ENCODE data around the gene COL25A1.
"Not testable (repeated sequence)": the region's sequence is repeated elsewhere in the genome, so short reads cannot be mapped to it uniquely, and the experiment has no call there.

Gene COL25A1

GRCh38 chr4:109108215-109108614, 194.2 kb downstream of the COL25A1 start:
- in situ Hi-C loops (cut with HindIII; ENCODE audit: low pct_ligation_motif_present, low pct_unique_long_range_greater_than_20kb, low sequenced_read_pairs); DNase-seq: not testable (repeated sequence)

GRCh38 chr4:109094056-109094455, 208.4 kb downstream of the COL25A1 start:
- in situ Hi-C loops (cut with HindIII; ENCODE audit: low pct_ligation_motif_present, low pct_unique_long_range_greater_than_20kb, low sequenced_read_pairs), result no loop called here
- DNase-seq, result no peak

- DNase-seq, result no peak
- in situ Hi-C loops (cut with HindIII; ENCODE audit: low pct_ligation_motif_present, low pct_unique_long_range_greater_than_20kb, low sequenced_read_pairs), result no loop called here
Observed at GRCh38 chr4:109091727-109092409, 210.6 kb downstream of the COL25A1 start.

GRCh38 chr4:109083911-109084310, 218.5 kb downstream of the COL25A1 start:
- no peak for DNase-seq
- in situ Hi-C loops (cut with HindIII; ENCODE audit: low pct_ligation_motif_present, low pct_unique_long_range_greater_than_20kb, low sequenced_read_pairs), result no loop called here

GRCh38 chr4:109079731-109080130, 222.7 kb downstream of the COL25A1 start:
- no peak for DNase-seq
- in situ Hi-C loops (cut with HindIII; ENCODE audit: low pct_ligation_motif_present, low pct_unique_long_range_greater_than_20kb, low sequenced_read_pairs), result no loop called here

GRCh38 chr4:109079201-109079600, 223.3 kb downstream of the COL25A1 start:
- in situ Hi-C loops (cut with HindIII; ENCODE audit: low pct_ligation_motif_present, low pct_unique_long_range_greater_than_20kb, low sequenced_read_pairs), result no loop called here
- DNase-seq, result no peak

GRCh38 chr4:109078724-109079123, 223.7 kb downstream of the COL25A1 start:
- in situ Hi-C loops (cut with HindIII; ENCODE audit: low pct_ligation_motif_present, low pct_unique_long_range_greater_than_20kb, low sequenced_read_pairs), result no loop called here

GRCh38 chr4:109077505-109077904, 225.0 kb downstream of the COL25A1 start:
- DNase-seq, result no peak
- in situ Hi-C loops (cut with HindIII; ENCODE audit: low pct_ligation_motif_present, low pct_unique_long_range_greater_than_20kb, low sequenced_read_pairs), result no loop called here

More at GRCh38 chr4:109078724-109079123, 223.7 kb downstream of the COL25A1 start:
- DNase-seq, result no peak

- in situ Hi-C loops (cut with HindIII; ENCODE audit: low pct_ligation_motif_present, low pct_unique_long_range_greater_than_20kb, low sequenced_read_pairs); DNase-seq: not testable (repeated sequence)
Observed at GRCh38 chr4:109076709-109077108, 225.7 kb downstream of the COL25A1 start.

GRCh38 chr4:109075621-109076020, 226.8 kb downstream of the COL25A1 start:
- in situ Hi-C loops (cut with HindIII; ENCODE audit: low pct_ligation_motif_present, low pct_unique_long_range_greater_than_20kb, low sequenced_read_pairs), result no loop called here
- DNase-seq, result no peak

- in situ Hi-C loops (cut with HindIII; ENCODE audit: low pct_ligation_motif_present, low pct_unique_long_range_greater_than_20kb, low sequenced_read_pairs), result no loop called here
- no peak for DNase-seq
Observed at GRCh38 chr4:109072595-109072994, 229.9 kb downstream of the COL25A1 start.

- in situ Hi-C loops (cut with HindIII; ENCODE audit: low pct_ligation_motif_present, low pct_unique_long_range_greater_than_20kb, low sequenced_read_pairs); DNase-seq: not testable (repeated sequence)
Observed at GRCh38 chr4:109070677-109071076, 231.8 kb downstream of the COL25A1 start.

GRCh38 chr4:109067508-109068235, 234.8 kb downstream of the COL25A1 start:
- in situ Hi-C loops (cut with HindIII; ENCODE audit: low pct_ligation_motif_present, low pct_unique_long_range_greater_than_20kb, low sequenced_read_pairs), result no loop called here
- DNase-seq, result no peak

- no peak for DNase-seq
- in situ Hi-C loops (cut with HindIII; ENCODE audit: low pct_ligation_motif_present, low pct_unique_long_range_greater_than_20kb, low sequenced_read_pairs), result no loop called here
Observed at GRCh38 chr4:109065006-109065405, 237.5 kb downstream of the COL25A1 start.

GRCh38 chr4:109053257-109053656, 249.2 kb downstream of the COL25A1 start:
- no peak for DNase-seq
- in situ Hi-C loops (cut with HindIII; ENCODE audit: low pct_ligation_motif_present, low pct_unique_long_range_greater_than_20kb, low sequenced_read_pairs), result no loop called here

- DNase-seq, result no peak
- in situ Hi-C loops (cut with HindIII; ENCODE audit: low pct_ligation_motif_present, low pct_unique_long_range_greater_than_20kb, low sequenced_read_pairs), result no loop called here
Observed at GRCh38 chr4:109052821-109053220, 249.6 kb downstream of the COL25A1 start.

GRCh38 chr4:109051054-109051453, 251.4 kb downstream of the COL25A1 start:
- in situ Hi-C loops (cut with HindIII; ENCODE audit: low pct_ligation_motif_present, low pct_unique_long_range_greater_than_20kb, low sequenced_read_pairs), result no loop called here
- no peak for DNase-seq

GRCh38 chr4:109049926-109050325, 252.5 kb downstream of the COL25A1 start:
- in situ Hi-C loops (cut with HindIII; ENCODE audit: low pct_ligation_motif_present, low pct_unique_long_range_greater_than_20kb, low sequenced_read_pairs), result no loop called here
- no peak for DNase-seq

GRCh38 chr4:109046471-109047201, 255.8 kb downstream of the COL25A1 start:
- in situ Hi-C loops (cut with HindIII; ENCODE audit: low pct_ligation_motif_present, low pct_unique_long_range_greater_than_20kb, low sequenced_read_pairs), result no loop called here
- DNase-seq, result no peak

All from ACHN (cell line).